OCI-LY3 (cell line): ENCODE results near the gene GPR158.

Experiments used
- CTCF ChIP-seq: fragments of 200-600, 300-600 bp; sonication (generic); IDR thresholded peaks from 2 replicates; pipeline ENCODE4 v1.5.1; 2014; ENCODE audit warnings: antibody characterized with exemption, low read length, low read depth
- EZH2phosphoT487 ChIP-seq: fragments of 200-600 bp; shearing (Covaris generic); IDR thresholded peaks from 2 replicates; pipeline ENCODE4 v1.6.1; 2018; ENCODE audit warnings: antibody characterized with exemption, mixed run types, low read depth

GRCh38 chr10:25536027-25536426 lies 361.2 kb downstream of the GPR158 start:
- TF ChIP-seq CTCF (no peak), EZH2phosphoT487 (no peak)
